Activated naive CD4-positive, alpha-beta T cell treated with anti-CD3 and anti-CD28 coated beads, Interleukin-2, amount 50 U/mL, for 16 hours (primary cell): Measurements from ENCODE around the gene MRPS5.
A peak's percentile ranks its signal among the peaks of the same experiment; 100 is the strongest.
"Not testable (repeated sequence)": the region's sequence is repeated elsewhere in the genome, so short reads cannot be mapped to it uniquely, and the experiment has no call there.

Source experiments
- DNase-seq: peaks from one replicate; pipeline ENCODE4 v3.0.0-alpha.2; 2020

The MRPS5 gene

DNA sequence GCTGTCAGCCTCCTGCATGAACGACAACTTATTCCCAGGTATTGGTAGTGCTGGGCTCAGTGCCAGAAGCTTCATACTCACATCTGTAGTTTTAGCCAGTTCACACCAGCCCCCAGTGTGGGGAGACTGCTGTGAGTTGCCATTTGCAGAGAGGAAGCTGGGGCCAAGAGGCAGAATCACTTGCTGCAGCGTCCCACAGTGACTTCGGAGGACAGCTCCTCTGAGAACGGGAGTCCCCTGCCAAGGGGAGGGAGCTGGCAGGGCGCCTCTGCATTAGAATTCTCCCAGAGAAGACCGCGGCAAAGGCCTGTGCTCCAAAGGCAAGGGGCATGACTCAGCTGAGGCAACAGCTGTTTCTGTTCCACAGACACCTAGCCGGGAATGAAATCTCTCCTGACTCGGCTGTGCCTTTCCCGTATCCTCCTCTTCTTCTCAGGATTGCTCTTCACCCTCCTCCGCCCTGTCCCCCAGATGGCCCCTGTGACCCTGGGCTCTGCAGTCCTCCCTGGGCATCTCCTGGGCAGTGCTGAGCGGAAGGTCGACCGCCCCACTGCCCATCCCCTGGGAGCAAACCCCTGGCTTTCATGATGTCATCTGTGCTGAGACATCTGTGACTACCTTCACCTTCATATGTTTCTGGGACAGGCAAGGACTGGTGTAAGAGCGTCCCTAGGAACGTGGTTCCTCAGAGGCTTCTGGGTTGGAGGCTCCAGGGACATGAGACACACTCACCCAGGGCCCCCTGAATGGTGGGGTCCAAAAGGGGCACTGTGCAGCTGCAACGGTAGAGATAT lies 78.1 kb downstream of the MRPS5 start:
- DNase-seq: no peak

DNA sequence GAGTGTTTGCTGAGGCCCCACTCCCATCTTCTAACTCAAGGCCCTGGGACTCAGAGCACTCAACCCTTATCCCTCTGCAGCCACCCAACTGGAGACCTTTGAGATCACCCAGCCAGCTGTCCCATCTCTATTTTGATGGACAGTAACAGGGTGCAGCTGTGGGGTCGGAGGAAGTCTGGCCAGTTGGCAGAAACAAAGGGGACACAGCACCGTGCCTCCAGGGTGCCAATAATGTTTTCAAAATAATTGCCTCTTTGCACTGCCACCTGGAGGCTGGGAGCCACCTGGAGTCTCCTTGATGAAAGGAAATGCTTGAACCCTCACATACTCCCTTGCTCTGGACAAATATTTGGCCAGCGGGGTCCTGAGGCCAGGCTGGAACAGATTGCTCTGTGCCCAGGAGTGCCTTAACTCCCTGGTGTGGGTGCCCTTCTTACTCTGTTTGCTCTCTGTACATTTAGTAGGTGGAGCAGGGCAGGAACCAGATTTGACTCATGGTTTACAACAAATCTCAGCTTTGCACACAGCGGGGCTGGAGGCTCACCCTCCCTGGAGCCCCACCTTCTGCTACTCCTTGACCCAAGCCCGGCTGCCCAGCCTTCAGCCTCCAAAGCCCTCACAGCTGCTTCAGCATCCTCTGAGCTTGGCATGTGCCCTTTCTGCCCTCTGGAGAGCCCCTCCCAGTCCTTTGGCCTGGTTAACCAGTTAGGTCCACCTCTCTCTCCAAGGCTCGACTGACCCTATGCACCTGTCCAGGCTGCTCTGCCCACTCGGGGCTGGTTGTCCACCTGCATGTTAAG lies 78.9 kb downstream of the MRPS5 start:
- no peak for DNase-seq

DNA sequence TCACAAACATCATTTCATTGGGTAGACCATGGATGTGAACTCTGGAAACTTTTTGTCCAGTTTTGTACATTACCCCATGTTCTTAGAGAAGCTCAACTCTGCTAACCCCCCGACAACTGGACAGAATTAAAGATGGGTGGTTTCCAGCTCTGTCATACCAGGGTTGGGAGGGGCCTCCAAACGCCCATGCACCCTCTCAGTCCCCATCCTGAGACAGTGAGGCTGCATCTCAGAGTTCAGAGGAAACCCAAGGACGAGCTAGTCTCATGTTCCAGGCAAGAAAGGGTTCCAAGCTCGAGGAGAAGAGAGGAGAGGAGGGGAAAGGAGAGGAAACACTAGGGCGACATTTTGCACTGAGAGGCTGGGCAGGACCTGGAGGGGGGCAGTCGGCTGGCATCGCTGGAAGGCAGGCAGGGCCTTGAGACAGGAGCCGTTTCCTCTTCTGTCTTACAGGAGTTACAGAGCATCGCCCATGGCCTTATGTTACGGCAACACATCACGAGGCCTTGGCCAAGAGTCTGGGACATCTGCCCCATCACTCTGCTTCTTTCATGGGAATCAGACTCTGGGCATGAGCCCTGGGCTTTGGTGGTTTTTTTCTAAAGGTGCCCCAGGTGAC lies 79.7 kb downstream of the MRPS5 start:
- DNase-seq: no peak

DNA sequence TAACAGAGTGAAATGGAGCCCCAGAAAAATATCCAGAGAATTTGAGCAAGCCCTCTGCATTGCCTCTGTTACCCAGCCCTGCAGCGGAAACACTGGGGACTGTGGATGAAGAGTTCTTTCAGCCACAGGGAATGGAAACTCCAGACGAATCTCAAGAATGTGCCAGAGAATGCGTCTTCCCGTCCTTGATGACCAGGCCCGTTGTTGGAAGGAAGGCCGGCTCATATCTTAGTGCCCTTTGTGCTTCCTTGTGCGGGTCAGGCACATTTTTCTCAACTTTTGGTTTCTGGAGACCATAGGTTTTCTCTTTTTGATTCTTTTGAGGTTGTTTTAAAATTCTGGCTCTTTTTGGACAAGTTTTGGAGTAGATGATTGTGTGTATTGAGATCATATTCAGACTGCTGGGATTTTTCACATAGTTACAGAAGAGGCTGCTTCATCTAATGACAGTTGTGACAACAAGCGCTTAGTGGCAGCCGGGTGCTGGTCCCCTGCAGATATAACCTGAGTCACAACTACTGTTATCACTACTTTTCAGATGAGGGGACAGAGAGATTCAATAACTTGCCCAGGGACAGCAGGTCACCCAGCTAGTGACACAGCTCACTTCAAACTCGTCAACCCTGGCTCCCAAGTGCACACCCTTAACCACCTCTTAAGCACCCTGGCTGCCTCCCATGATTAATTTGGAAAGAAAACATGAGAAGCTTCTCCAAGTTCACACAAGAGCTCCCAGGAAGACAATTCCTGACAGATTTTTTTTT lies 80.4 kb downstream of the MRPS5 start:
- DNase-seq: no peak

DNA sequence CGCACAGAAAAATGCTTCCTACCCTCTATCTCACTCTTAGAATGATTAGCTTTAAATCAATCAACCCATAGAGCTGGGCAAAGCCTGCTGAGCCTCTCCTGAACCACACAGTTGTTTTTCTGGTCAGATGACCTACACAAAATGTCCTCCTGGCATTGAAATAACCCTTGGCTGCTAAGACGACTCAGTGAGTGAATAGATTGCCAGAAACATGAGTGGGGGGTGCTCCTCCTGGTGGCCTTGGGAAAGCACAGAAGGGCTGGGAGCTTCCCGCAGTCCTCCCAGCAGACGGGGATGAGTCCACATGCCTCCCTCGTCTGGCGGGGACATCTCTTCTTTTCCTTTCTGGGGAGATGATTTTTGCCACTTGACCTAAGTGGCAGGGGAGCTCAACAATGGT lies 81.2 kb downstream of the MRPS5 start:
- DNase-seq: no peak

DNA sequence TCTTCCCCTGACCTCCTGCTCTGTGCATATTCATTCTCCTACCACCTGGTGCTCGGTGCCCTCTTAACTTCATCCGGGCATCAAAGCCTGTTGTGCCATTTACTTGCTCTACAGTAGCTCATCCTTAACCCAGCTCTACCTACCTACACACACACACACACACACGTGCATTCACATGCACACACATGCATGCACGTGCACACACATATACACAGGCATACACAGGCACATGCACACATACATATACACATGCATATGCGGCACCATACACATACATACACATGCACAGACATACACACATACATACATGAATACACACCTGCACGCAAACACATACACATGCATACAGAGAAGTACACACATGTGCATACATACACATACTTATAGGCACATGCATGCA lies 81.6 kb downstream of the MRPS5 start:
- no peak for DNase-seq

DNA sequence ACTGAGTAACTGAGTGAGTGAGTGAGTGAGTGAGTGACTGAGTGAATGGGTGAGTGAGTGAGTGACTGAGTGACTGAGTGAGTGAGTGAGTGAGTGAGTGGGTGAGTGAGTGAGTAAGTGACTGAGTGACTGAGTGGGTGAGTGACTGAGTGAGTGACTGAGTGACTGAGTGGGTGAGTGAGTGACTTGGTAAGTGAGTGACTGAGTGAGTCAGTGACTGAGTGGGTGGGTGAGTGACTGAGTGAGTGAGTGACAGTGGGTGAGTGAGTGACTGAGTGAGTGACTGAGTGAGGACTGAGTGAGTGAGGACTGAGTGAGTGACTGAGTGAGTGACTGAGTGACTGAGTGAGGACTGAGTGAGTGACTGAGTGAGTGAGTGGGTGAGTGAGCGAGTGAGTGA lies 82.2 kb downstream of the MRPS5 start:
- peak; percentile 53 for DNase-seq

DNA sequence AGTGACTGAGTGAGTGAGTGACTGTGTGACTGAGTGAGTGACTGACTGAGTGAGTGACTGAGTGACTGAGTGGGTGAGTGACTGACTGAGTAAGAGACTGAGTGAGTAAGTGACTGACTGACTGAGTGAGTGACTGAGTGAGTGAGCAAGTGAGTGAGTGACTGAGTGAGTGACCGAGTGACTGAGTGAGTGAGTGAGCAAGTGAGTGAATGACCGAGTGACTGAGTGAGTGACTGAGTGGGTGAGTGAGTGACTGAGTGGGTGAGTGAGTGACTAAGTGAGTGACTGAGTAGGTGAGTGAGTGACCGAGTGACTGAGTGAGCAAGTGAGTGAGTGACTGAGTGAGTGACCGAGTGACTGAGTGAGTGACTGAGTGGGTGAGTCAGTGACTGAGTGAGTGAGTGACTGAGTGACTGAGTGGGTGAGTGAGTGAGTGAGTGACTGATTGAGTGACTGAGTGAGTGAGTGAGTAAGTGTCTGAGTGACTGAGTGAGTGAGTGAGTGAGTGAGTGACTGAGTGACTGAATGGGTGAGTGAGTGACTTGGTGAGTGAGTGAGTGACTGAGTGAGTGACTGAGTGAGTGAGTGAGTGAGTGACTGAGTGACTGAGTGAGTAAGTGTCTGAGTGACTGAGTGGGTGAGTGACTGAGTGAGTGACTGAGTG lies 82.8 kb downstream of the MRPS5 start:
- no peak for DNase-seq

DNA sequence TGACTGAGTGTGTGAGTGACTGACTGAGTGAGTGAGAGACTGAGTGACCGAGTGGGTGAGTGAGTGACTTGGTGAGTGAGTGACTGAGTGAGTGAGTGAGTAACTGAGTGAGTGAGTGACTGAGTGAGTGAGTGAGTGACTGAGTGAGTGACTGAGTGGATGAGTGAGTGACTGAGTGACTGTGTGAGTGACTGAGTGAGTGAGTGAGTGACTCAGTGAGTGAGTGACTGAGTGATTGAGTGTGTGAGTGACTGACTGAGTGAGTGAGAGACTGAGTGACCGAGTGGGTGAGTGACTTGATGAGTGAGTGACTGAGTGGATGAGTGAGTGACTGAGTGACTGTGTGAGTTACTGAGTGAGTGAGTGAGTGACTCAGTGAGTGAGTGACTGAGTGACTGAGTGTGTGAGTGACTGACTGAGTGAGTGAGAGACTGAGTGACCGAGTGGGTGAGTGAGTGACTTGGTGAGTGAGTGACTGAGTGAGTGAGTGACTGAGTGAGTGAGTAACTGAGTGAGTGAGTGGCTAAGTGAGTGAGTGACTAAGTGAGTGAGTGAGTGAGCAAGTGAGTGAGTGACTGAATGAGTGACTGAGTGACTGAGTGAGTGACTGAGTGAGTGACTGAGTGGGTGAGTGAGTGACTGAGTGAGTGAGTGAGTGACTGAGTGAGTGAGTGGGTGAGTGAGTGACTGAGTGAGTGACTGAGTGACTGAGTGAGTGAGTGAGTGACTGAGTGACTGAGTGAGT lies 83.6 kb downstream of the MRPS5 start:
- not testable (repeated sequence) for DNase-seq

DNA sequence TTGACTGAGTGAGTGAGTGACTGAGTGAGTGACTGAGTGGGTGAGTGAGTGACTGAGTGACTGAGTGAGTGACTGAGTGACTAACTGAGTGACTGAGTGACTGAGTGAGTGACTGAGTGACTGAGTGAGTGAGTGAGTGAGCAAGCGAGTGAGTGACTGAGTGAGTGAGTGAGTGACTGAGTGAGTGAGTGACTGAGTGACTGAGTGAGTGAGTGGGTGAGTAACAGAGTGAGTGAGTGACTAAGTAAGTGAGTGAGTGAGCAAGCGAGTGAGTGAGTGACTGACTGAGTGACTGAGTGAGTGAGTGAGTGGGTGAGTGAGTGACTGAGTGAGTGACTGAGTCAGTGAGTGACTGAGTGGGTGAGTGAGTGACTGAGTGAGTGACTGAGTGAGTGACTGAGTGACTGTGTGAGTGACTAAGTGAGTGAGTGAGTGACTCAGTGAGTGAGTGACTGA lies 84.2 kb downstream of the MRPS5 start:
- no peak for DNase-seq

DNA sequence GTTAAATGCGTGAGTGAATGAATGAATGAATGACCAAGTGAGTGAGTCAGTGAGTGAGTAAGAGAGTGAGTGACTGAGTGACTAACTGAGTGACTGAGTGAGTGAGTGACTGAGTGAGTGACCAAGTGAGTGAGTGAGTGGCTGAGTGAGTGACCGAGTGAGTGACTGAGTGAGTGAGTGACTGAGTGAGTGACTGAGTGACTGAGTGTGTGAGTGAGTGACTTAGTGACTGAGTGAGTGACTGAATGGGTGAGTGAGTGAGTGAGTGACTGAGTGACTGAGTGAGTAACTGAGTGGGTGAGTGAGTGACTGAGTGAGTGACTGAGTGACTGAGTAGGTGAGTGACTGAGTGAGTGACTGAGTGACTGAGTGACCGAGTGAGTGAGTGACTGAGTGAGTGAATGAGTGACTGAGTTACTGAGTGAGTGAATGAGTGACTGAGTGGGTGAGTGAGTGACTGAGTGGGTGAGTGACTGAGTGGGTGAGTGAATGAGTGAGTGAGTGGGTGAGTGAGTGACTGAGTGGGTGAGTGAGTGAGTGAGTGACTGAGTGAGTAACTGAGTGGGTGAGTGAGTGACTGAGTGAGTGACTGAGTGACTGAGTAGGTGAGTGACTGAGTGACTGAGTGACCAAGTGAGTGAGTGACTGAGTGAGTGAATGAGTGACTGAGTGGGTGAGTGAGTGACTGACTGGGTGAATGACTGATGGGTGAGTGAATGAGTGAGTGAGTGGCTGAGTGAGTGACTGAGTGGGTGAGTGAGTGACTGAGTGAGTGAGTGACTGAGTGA lies 84.8 kb downstream of the MRPS5 start:
- DNase-seq: no peak
